ENCODE data around the gene MARVELD2.

MARVELD2 gene

GRCh38 chr5:69493396-69494133 is 78.6 kb downstream of the MARVELD2 start:
- DNase-seq (ENCODE audit: low read depth, low spot score), result peak; percentile 55

Data from ELF-1 (cell line).